Neural progenitor cell (in vitro differentiated cells): ENCODE results near the gene AGA. TPM values are rescaled to one million over a fixed set of nuclear protein-coding genes. Genes with fewer than 3 reads are reported as not detected.

ENCODE experiments used
- DNase-seq: peaks from one replicate; pipeline ENCODE4 v3.0.0-alpha.2; 2016; ENCODE audit warnings: low spot score
- H2AFZ ChIP-seq: fragments of 200-600 bp; sonication (generic); replicated peaks from 2 replicates; pipeline ENCODE4 v1.6.1; 2016; ENCODE audit warnings: antibody characterized with exemption
- H3F3A ChIP-seq: fragments of 200-600 bp; sonication (generic); 2 replicates; pipeline ENCODE4 v1.6.1; 2016; ENCODE audit warnings: antibody characterized with exemption, low read depth
- H3K27ac ChIP-seq: fragments of 200-600 bp; sonication (generic); 2 replicates; pipeline ENCODE4 v1.5.1; 2016; ENCODE audit warnings: mild to moderate bottlenecking
- H3K27me3 ChIP-seq: fragments of 200-600 bp; sonication (generic); 2 replicates; pipeline ENCODE4 v1.6.1; 2016; ENCODE audit warnings: mild to moderate bottlenecking, moderate library complexity
- H3K36me3 ChIP-seq: fragments of 200-600 bp; sonication (generic); 2 replicates; pipeline ENCODE4 v1.5.1; 2016
- H3K4me1 ChIP-seq: fragments of 200-600 bp; sonication (generic); 2 replicates; pipeline ENCODE4 v1.6.1; 2016; ENCODE audit warnings: mixed run types
- H3K4me2 ChIP-seq: fragments of 200-600 bp; sonication (generic); 2 replicates; pipeline ENCODE4 v1.6.1; 2016
- H3K4me3 ChIP-seq: fragments of 200-600 bp; sonication (generic); 2 replicates; pipeline ENCODE4 v1.5.1; 2016
- H3K79me2 ChIP-seq: fragments of 200-600 bp; sonication (generic); 2 replicates; pipeline ENCODE4 v1.6.1; 2016; ENCODE audit warnings: low read depth
- H3K9ac ChIP-seq: fragments of 200-600 bp; sonication (generic); 2 replicates; pipeline ENCODE4 v1.6.1; 2016
- H3K9me3 ChIP-seq: fragments of 200-600 bp; sonication (generic); 2 replicates; pipeline ENCODE4 v1.5.1; 2016; ENCODE audit warnings: low read depth
- H4K20me1 ChIP-seq: fragments of 200-600 bp; sonication (generic); 2 replicates; pipeline ENCODE4 v1.6.1; 2016; ENCODE audit warnings: low read depth
- H3K27ac Mint-ChIP-seq: 3 replicates; pipeline ENCODE4 v1.8.0; 2021; ENCODE audit warnings: mixed read lengths
- H3K27me3 Mint-ChIP-seq: 2 replicates; pipeline ENCODE4 v1.8.0; 2022; ENCODE audit warnings: low read depth, mild to moderate bottlenecking, inconsistent platforms, moderate library complexity, mixed read lengths; ENCODE audit not compliant: insufficient read depth
- H3K36me3 Mint-ChIP-seq: 3 replicates; pipeline ENCODE4 v1.8.0; 2021; ENCODE audit warnings: mixed read lengths
- H3K4me1 Mint-ChIP-seq: 3 replicates; pipeline ENCODE4 v1.8.0; 2021; ENCODE audit warnings: mixed read lengths
- H3K4me3 Mint-ChIP-seq: 3 replicates; pipeline ENCODE4 v1.8.0; 2021; ENCODE audit warnings: mild to moderate bottlenecking, moderate library complexity, mixed read lengths
- H3K9me3 Mint-ChIP-seq: 3 replicates; pipeline ENCODE4 v1.8.0; 2020; ENCODE audit warnings: mixed read lengths
- CTCF ChIP-seq: fragments of 200-600 bp; sonication (generic); IDR thresholded peaks from 2 replicates; pipeline ENCODE4 v1.5.1; 2017; ENCODE audit warnings: antibody characterized with exemption, mild to moderate bottlenecking
- EZH2 ChIP-seq: fragments of 200-600 bp; sonication (generic); IDR thresholded peaks from 2 replicates; pipeline ENCODE4 v1.6.1; 2017; ENCODE audit warnings: antibody characterized with exemption, mild to moderate bottlenecking, moderate library complexity
- EZH2phosphoT487 ChIP-seq: fragments of 200-600 bp; sonication (generic); IDR thresholded peaks from 2 replicates; pipeline ENCODE4 v1.6.1; 2017; ENCODE audit warnings: antibody characterized with exemption
- total RNA-seq: library from RNA; depleted of rRNA; stranded (reverse); fragments of >200 nt; gene quantifications from 2 replicates; pipeline ENCODE4 v1.2.3, GENCODE V29; 2015; ENCODE audit warnings: low replicate concordance

AGA gene
- total RNA-seq, 1 donor from 2014 or later = 27.3 TPM

- Histone ChIP-seq H3K9ac (no peak overlapping the region), H3F3A (no peaks in the 10 kb centered on the region), H3K36me3 (no peaks in the 10 kb centered on the region), H3K4me2 (no peak overlapping the region), H3K4me1 (no peaks in the 10 kb centered on the region), H3K79me2 (no peaks in the 10 kb centered on the region), H3K27ac (no peak overlapping the region), H3K4me3 (no peak overlapping the region), H4K20me1 (no peaks in the 10 kb centered on the region), H3K27me3 (no peaks in the 10 kb centered on the region), H3K9me3 (no peaks in the 10 kb centered on the region), H2AFZ (no peak overlapping the region)
- TF ChIP-seq CTCF (no peak), EZH2 (no peak), EZH2phosphoT487 (no peak)
- no peak overlapping the region for H3K27ac Mint-ChIP-seq
- H3K36me3 Mint-ChIP-seq = no peaks in the 10 kb centered on the region
- peaks cover 2% of the 10 kb centered on the region for H3K4me1 Mint-ChIP-seq
- DNase-seq = no peak
- no peak overlapping the region for H3K4me3 Mint-ChIP-seq
- H3K9me3 Mint-ChIP-seq = no peaks in the 10 kb centered on the region
- H3K27me3 Mint-ChIP-seq = no peaks in the 10 kb centered on the region
Observed at GRCh38 chr4:177455561-177455970, 13.3 kb upstream of the AGA start.

GRCh38 chr4:177453116-177453515 is 10.9 kb upstream of the AGA start:
- Histone ChIP-seq H3K79me2 (no peaks in the 10 kb centered on the region), H3K27ac (no peak overlapping the region), H2AFZ (no peak overlapping the region), H3K36me3 (no peaks in the 10 kb centered on the region), H3F3A (no peaks in the 10 kb centered on the region), H3K9ac (no peak overlapping the region), H3K9me3 (no peaks in the 10 kb centered on the region), H3K4me1 (no peaks in the 10 kb centered on the region), H3K27me3 (no peaks in the 10 kb centered on the region), H4K20me1 (no peaks in the 10 kb centered on the region), H3K4me3 (no peak overlapping the region), H3K4me2 (no peak overlapping the region)
- Mint-ChIP-seq H3K27ac (no peak overlapping the region), H3K4me3 (no peak overlapping the region), H3K4me1 (peaks cover 2% of the 10 kb centered on the region), H3K36me3 (no peaks in the 10 kb centered on the region), H3K27me3 (peaks cover 5% of the 10 kb centered on the region), H3K9me3 (no peaks in the 10 kb centered on the region)
- TF ChIP-seq EZH2phosphoT487 (no peak), EZH2 (no peak), CTCF (no peak)
- DNase-seq = no peak

GRCh38 chr4:177451108-177451500 is 8.9 kb upstream of the AGA start:
- H3K9ac ChIP-seq = no peak overlapping the region
- H3K79me2 ChIP-seq = no peaks in the 10 kb centered on the region
- H3K27ac Mint-ChIP-seq = no peak overlapping the region
- H3K4me1 ChIP-seq = peaks cover 7% of the 10 kb centered on the region
- H3K27me3 Mint-ChIP-seq = peaks cover 8% of the 10 kb centered on the region
- no peaks in the 10 kb centered on the region for H3K36me3 ChIP-seq
- no peaks in the 10 kb centered on the region for H3K9me3 Mint-ChIP-seq
- DNase-seq = no peak
- no peaks in the 10 kb centered on the region for H4K20me1 ChIP-seq
- H3F3A ChIP-seq = no peaks in the 10 kb centered on the region
- TF ChIP-seq EZH2 (no peak), CTCF (no peak), EZH2phosphoT487 (no peak)
- no peaks in the 10 kb centered on the region for H3K36me3 Mint-ChIP-seq
- H3K4me2 ChIP-seq = no peak overlapping the region
- no peaks in the 10 kb centered on the region for H3K27me3 ChIP-seq
- H3K4me3 ChIP-seq = no peak overlapping the region
- no peak overlapping the region for H3K27ac ChIP-seq
- H3K4me3 Mint-ChIP-seq = no peak overlapping the region
- no peaks in the 10 kb centered on the region for H3K9me3 ChIP-seq
- no peak overlapping the region for H2AFZ ChIP-seq
- H3K4me1 Mint-ChIP-seq = peaks cover 9% of the 10 kb centered on the region
